Measurements from ENCODE around the gene MAP2K5.

Gene MAP2K5

DNA sequence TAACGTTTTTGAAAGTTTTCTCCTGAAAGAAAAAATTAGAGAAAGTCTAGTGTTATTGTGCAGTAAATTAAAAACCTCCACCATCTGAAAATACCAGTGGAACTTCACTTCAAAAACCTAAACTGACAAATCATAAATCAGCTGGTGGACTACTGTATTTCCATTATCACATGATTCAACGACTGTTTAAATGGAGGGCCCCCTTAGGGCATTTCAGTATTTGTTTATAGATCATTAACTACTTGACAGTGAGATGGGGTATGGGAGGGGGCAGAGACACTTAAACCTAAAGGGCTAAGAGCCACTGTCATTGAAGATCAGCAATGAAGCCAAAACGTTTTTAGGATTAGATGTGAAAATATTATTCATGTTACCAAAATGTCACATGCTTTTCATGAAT lies 30.4 kb upstream of the MAP2K5 start (continued):
- TF ChIP-seq, protein P1, sequence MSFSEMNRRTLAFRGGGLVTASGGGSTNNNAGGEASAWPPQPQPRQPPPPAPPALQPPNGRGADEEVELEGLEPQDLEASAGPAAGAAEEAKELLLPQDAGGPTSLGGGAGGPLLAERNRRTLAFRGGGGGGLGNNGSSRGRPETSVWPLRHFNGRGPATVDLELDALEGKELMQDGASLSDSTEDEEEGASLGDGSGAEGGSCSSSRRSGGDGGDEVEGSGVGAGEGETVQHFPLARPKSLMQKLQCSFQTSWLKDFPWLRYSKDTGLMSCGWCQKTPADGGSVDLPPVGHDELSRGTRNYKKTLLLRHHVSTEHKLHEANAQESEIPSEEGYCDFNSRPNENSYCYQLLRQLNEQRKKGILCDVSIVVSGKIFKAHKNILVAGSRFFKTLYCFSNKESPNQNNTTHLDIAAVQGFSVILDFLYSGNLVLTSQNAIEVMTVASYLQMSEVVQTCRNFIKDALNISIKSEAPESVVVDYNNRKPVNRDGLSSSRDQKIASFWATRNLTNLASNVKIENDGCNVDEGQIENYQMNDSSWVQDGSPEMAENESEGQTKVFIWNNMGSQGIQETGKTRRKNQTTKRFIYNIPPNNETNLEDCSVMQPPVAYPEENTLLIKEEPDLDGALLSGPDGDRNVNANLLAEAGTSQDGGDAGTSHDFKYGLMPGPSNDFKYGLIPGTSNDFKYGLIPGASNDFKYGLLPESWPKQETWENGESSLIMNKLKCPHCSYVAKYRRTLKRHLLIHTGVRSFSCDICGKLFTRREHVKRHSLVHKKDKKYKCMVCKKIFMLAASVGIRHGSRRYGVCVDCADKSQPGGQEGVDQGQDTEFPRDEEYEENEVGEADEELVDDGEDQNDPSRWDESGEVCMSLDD (tag by site-specific recombination; IDR thresholded peaks at IDR 0.05) = no peak
- TF ChIP-seq ZNF26 (tag by site-specific recombination; IDR thresholded peaks at IDR 0.05) (no peak), SP7 (tag by site-specific recombination; IDR thresholded peaks at IDR 0.05) (0 out of 2 replicates have a peak, but pooled peaks have one; percentile 27), HOXD13 (CRISPR knock-in tag; IDR thresholded peaks at IDR 0.05; ENCODE audit: borderline replicate concordance) (no peak; the same call in 1 of the 2 replicates), ZNF777 (tag by site-specific recombination; IDR thresholded peaks at IDR 0.05; ENCODE audit: borderline replicate concordance) (no peak), ZNF501 (tag by site-specific recombination; IDR thresholded peaks at IDR 0.05) (no peak), ZNF747 (tag by site-specific recombination; IDR thresholded peaks at IDR 0.05) (no peak), WT1 (tag by site-specific recombination; IDR thresholded peaks at IDR 0.05) (peak; percentile 55; the same call in 1 of the 2 replicates), SP2 (tag by site-specific recombination; IDR thresholded peaks at IDR 0.05) (no peak; the same call in 1 of the 2 replicates), ZNF423 (tag by site-specific recombination; IDR thresholded peaks at IDR 0.05) (no peak), ZNF580 (tag by site-specific recombination; IDR thresholded peaks at IDR 0.05) (no peak), ZBTB20 (tag by site-specific recombination; IDR thresholded peaks at IDR 0.05) (no peak), ZNF768 (tag by site-specific recombination; IDR thresholded peaks at IDR 0.05) (peak; percentile 0; the same call in 1 of the 2 replicates), GLI4 (tag by site-specific recombination; IDR thresholded peaks at IDR 0.05) (no peak), ZNF354C (tag by site-specific recombination; IDR thresholded peaks at IDR 0.05; ENCODE audit: borderline replicate concordance, low read depth) (no peak), ZNF138 (tag by site-specific recombination; IDR thresholded peaks at IDR 0.05; ENCODE audit: borderline replicate concordance) (no peak), EGR2 (tag by site-specific recombination; IDR thresholded peaks at IDR 0.05; ENCODE audit: low read depth) (no peak), ZFP69B (tag by site-specific recombination; IDR thresholded peaks at IDR 0.05) (no peak), ZNF843 (tag by site-specific recombination; IDR thresholded peaks at IDR 0.05) (peak; percentile 61), ZNF146 (tag by site-specific recombination; IDR thresholded peaks at IDR 0.05) (no peak), ZNF184 (tag by site-specific recombination; IDR thresholded peaks at IDR 0.05) (no peak), ZBTB6 (tag by site-specific recombination; IDR thresholded peaks at IDR 0.05) (no peak), ZNF362 (tag by site-specific recombination; IDR thresholded peaks at IDR 0.05) (no peak), HOXA7 (CRISPR knock-in tag; IDR thresholded peaks at IDR 0.05; ENCODE audit: borderline replicate concordance) (no peak), OSR2 (tag by site-specific recombination; IDR thresholded peaks at IDR 0.05) (peak; percentile 96)
- TF ChIP-seq, protein P2, sequence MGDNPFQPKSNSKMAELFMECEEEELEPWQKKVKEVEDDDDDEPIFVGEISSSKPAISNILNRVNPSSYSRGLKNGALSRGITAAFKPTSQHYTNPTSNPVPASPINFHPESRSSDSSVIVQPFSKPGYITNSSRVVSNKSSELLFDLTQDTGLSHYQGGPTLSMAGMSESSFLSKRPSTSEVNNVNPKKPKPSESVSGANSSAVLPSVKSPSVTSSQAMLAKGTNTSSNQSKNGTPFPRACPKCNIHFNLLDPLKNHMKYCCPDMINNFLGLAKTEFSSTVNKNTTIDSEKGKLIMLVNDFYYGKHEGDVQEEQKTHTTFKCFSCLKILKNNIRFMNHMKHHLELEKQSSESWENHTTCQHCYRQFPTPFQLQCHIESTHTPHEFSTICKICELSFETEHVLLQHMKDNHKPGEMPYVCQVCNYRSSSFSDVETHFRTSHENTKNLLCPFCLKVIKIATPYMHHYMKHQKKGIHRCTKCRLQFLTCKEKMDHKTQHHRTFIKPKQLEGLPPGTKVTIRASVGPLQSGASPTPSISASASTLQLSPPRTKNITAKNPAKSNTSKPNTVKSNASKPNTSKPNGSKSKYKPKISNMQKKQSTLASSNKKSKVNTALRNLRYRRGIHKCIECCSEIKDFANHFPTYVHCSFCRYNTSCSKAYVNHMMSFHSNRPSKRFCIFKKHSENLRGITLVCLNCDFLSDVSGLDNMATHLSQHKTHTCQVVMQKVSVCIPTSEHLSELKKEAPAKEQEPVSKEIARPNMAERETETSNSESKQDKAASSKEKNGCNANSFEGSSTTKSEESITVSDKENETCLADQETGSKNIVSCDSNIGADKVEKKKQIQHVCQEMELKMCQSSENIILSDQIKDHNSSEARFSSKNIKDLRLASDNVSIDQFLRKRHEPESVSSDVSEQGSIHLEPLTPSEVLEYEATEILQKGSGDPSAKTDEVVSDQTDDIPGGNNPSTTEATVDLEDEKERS (tag by site-specific recombination; IDR thresholded peaks at IDR 0.05) = no peak
- TF ChIP-seq, protein P3, sequence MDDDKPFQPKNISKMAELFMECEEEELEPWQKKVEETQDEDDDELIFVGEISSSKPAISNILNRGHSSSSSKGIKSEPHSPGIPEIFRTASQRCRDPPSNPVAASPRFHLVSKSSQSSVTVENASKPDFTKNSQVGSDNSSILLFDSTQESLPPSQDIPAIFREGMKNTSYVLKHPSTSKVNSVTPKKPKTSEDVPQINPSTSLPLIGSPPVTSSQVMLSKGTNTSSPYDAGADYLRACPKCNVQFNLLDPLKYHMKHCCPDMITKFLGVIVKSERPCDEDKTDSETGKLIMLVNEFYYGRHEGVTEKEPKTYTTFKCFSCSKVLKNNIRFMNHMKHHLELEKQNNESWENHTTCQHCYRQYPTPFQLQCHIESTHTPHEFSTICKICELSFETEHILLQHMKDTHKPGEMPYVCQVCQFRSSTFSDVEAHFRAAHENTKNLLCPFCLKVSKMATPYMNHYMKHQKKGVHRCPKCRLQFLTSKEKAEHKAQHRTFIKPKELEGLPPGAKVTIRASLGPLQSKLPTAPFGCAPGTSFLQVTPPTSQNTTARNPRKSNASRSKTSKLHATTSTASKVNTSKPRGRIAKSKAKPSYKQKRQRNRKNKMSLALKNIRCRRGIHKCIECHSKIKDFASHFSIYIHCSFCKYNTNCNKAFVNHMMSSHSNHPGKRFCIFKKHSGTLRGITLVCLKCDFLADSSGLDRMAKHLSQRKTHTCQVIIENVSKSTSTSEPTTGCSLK (tag by site-specific recombination; IDR thresholded peaks at IDR 0.05) = no peak
